BJ (cell line): Measurements from ENCODE around the gene BTBD18. TPM values are rescaled to one million over a fixed set of nuclear protein-coding genes. Genes with fewer than 3 reads are reported as not detected.

Source experiments
- CTCF ChIA-PET: fragments of 350-600 bp; formaldehyde crosslinking; extraction: SDS; loops from one replicate; lab custom pipeline; 2021; ENCODE audit warnings: antibody characterized with exemption, inconsistent platforms; lab: Yijun Ruan, JAX
- POLR2A ChIA-PET: fragments of 300-600 bp; sonication (Branson Sonifier 250); formaldehyde crosslinking; extraction: SDS; loops from one replicate; lab custom pipeline; 2021; ENCODE audit warnings: antibody characterized with exemption; lab: Charles Lee
- DNase-seq: peaks from one replicate; pipeline ENCODE4 v3.0.0-alpha.2; 2011; ENCODE audit warnings: low read depth
- H3K27me3 ChIP-seq: 2 replicates; pipeline ENCODE4 v1.6.0; 2011; ENCODE audit warnings: low read length; ENCODE audit not compliant: control insufficient read depth, insufficient read depth
- H3K36me3 ChIP-seq: 2 replicates; pipeline ENCODE4 v1.5.1; 2011; ENCODE audit warnings: low read length; ENCODE audit not compliant: control insufficient read depth, insufficient read depth
- H3K4me3 ChIP-seq: 2 replicates; pipeline ENCODE4 v1.5.1; 2011; ENCODE audit warnings: low read depth, mild to moderate bottlenecking, control low read depth, low read length
- polyA plus RNA-seq: library from polyadenylated mRNA; depleted of rRNA; stranded (reverse); fragments of >200 nt; gene quantifications from 2 replicates; pipeline ENCODE4 v1.2.3, GENCODE V29; 2011
- TF ChIP-seq, protein P1 (sequence below): IDR thresholded peaks from 2 replicates; pipeline ENCODE4 v1.5.1; 2011; ENCODE audit warnings: low read depth, mild to moderate bottlenecking, control low read depth, inconsistent platforms, low read length, moderate library complexity; ENCODE audit not compliant: insufficient read depth

The BTBD18 gene
- polyA plus RNA-seq, 1 experiment, result not detected

DNA sequence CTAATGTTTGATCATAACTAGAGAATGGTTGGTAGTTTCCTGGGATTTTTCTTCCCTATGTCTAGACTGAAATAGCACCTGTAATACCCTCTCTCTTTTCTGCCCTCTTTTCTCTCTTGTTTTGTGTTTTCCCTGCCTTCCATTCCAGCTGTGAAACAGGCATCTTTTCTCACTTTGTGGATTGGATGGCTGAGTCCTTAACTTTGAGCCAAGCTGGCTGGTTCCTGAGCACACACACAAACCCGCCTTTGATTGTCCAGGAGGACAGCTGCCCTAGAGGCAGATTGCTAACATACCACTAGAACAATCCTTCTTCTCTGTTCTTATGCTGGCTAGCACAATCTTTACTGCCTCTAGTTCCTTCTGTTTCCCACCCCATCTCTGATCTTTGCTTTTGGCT is 27.7 kb upstream of the BTBD18 start:
- no peak overlapping the region for H3K4me3 ChIP-seq

DNA sequence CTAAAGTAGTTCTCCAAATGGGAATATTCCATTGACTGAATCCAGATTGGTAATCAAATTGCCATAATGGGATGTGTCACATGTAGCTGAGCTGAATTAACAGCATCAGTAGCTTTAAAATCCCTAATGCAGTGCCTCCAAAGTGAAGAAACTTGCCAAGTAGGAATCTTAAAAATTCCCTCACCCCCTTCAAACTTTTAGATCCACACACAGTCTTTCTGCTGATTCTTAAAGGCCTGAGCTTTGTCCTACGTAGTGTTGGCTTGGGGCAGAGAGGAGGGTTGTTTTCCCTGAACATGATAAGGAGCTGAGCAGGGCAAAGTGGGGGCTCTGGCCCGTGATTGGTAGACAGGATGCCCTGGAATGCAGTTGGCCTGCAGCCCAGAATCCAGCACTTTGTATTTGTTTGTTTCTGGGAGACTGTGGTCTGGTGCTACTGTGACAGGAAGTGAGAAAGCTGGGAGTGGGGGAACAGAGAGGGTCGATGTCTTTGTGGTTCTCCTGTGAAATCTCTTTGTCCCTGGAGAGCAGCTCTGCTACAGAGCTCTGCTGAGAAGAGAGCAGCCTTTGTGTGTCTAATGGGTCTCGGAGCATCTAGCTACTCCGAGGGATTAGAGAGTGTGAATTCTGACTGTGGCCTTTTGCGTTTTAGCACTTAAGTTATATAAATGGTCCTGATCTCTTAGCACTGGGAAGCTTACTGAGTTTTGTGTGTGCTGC is 26.9 kb upstream of the BTBD18 start:
- Histone ChIP-seq H3K4me3 (no peak overlapping the region), H3K27me3 (no peaks in the 10 kb centered on the region), H3K36me3 (0 out of 2 replicates have a peak, but pooled peaks cover 1% of the 10 kb centered on the region)
- peak; percentile 87 for DNase-seq
- ChIA-PET POLR2A (interaction anchor here (0.5 to 1.4 kb wide), 4 partner anchors 17 to 42 kb away, joined by 3 to 13 read pairs (median 4); partner anchors contain the start of genes CTNND1 and SELENOH), CTCF (interaction anchor here (0.9 to 3.3 kb wide), 4 partner anchors 14 to 27 kb away, joined by 4 to 12 read pairs (median 6); partner anchors contain the start of genes BTBD18 and CTNND1)
- TF ChIP-seq, protein P1, sequence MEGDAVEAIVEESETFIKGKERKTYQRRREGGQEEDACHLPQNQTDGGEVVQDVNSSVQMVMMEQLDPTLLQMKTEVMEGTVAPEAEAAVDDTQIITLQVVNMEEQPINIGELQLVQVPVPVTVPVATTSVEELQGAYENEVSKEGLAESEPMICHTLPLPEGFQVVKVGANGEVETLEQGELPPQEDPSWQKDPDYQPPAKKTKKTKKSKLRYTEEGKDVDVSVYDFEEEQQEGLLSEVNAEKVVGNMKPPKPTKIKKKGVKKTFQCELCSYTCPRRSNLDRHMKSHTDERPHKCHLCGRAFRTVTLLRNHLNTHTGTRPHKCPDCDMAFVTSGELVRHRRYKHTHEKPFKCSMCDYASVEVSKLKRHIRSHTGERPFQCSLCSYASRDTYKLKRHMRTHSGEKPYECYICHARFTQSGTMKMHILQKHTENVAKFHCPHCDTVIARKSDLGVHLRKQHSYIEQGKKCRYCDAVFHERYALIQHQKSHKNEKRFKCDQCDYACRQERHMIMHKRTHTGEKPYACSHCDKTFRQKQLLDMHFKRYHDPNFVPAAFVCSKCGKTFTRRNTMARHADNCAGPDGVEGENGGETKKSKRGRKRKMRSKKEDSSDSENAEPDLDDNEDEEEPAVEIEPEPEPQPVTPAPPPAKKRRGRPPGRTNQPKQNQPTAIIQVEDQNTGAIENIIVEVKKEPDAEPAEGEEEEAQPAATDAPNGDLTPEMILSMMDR, result no peak

More for the DNA sequence above, 27.7 kb upstream of the BTBD18 start:
- POLR2A ChIA-PET, result interaction anchor here (1.4 kb wide), 1 partner anchor 38 kb away, joined by 6 read pairs; the partner anchor contains the start of gene SELENOH
- CTCF ChIA-PET, result interaction anchor here (0.9 to 3.3 kb wide), 3 partner anchors 14 to 28 kb away, joined by 4 to 12 read pairs (median 5); partner anchors contain the start of genes BTBD18 and CTNND1
- TF ChIP-seq, protein P1, result peak; percentile 32; the same call in 1 of the 2 replicates
- Histone ChIP-seq H3K36me3 (0 out of 2 replicates have a peak, but pooled peaks cover 1% of the 10 kb centered on the region), H3K27me3 (no peaks in the 10 kb centered on the region)
- DNase-seq, result no peak

DNA sequence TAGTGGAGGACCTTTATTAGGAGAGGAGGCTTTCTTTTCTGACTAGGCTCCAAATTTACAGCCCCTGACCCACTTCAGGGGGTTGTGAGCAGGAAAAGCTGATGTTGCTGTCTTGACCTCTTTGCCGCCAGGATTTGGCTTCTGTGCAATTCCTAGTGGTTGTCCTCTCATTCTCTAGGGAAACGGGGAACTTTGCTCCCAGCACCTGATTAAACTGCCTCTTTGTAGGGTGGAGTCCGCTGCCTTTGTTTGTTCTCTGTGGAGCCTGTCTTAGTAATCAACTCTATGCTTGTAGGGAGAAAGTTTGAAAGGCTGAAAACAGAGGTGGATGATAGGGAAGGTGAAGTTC is 26.3 kb upstream of the BTBD18 start:
- TF ChIP-seq, protein P1, result no peak
- H3K4me3 ChIP-seq, result no peak overlapping the region
- H3K27me3 ChIP-seq, result no peaks in the 10 kb centered on the region
- ChIA-PET CTCF (interaction anchor here (1.1 to 3.3 kb wide), 3 partner anchors 13 to 23 kb away, joined by 4 to 12 read pairs (median 6); partner anchors contain the start of gene CTNND1), POLR2A (interaction anchor here (0.5 to 1.4 kb wide), 3 partner anchors 16 to 42 kb away, joined by 3 to 13 read pairs (median 6); partner anchors contain the start of genes CTNND1 and SELENOH)
- H3K36me3 ChIP-seq, result 0 out of 2 replicates have a peak, but pooled peaks cover 1% of the 10 kb centered on the region
- no peak for DNase-seq

DNA sequence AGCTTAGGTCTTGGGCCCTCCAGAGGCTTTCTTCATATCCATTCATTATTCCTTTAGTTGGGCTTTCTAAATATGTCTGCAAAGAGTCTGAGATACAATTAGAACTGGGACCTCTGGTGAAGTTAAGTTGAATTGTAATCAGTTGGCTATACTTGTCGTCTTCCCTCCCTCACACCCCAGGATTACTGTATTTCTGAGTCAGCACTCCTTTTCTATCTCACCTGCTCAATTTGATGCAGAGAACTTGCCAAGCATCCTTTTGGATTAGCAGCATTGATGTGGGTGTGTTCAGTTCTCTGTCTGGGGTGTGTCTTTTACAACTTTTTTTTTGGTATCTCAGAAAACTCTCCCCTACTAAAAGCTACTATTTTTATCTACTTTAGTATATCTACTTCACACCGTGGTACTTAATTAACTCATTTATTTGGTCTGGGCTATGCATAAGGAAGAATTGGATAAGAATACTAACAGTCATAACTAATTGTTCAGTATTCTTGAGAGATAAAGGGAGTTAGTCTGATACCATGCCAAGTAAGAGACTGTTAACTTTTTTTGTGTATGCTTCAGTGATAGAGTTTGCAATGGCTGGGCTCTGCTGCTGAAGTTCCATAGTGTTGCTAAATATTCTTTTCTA is 25.1 kb upstream of the BTBD18 start:
- H3K27me3 ChIP-seq, result no peaks in the 10 kb centered on the region
- H3K36me3 ChIP-seq, result 0 out of 2 replicates have a peak, but pooled peaks cover 1% of the 10 kb centered on the region
- no peak for DNase-seq
- POLR2A ChIA-PET, result no interaction called here
- CTCF ChIA-PET, result interaction anchor here (0.9 to 3.3 kb wide), 3 partner anchors 12 to 14 kb away, joined by 3 to 12 read pairs (median 4); no protein-coding TSS in a partner anchor
- TF ChIP-seq, protein P1, result no peak
- no peak overlapping the region for H3K4me3 ChIP-seq

DNA sequence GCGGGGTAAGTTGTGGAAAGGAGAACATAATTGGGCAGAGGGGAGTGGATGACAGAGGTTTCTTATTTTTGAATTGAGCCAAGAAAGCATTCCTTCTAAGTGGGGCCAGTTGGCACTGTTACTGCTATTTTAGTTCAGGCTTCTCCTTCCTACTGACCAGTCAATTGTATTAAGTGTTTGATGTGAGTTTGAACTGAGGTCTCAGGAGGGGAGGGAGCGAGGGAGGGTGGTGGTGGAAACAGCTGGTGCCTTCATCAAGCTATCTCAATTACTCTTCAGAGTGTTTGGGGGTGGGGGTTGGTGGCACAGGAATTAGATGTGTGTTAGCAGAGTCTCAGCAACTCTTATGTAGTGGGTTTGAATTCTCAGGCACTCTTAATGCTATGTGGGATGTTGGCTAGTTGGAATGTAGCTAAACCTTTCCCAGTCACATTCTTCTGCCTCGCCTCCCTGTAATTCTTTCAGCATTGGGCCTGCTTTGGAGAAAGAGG is 24.5 kb upstream of the BTBD18 start:
- Histone ChIP-seq H3K36me3 (no peaks in the 10 kb centered on the region), H3K27me3 (no peaks in the 10 kb centered on the region), H3K4me3 (no peak overlapping the region)
- TF ChIP-seq, protein P1, result no peak
- CTCF ChIA-PET, result interaction anchor here (0.9 to 1.0 kb wide), 2 partner anchors 11 to 13 kb away, joined by 3 to 4 read pairs; no protein-coding TSS in a partner anchor
- POLR2A ChIA-PET, result no interaction called here
- peak; percentile 52 for DNase-seq
